Natural killer cell (primary cell): Measurements from ENCODE around the gene ARMC5. TPM values are rescaled to one million over a fixed set of nuclear protein-coding genes. Genes with fewer than 3 reads are reported as not detected.

Experiments
- ATAC-seq, 3 donors: fragments of 150-1000 bp in 2 of 3; fragments of 200-7000 bp in 1 of 3; cut with Tn5 transposase; 1 replicate in 1 of 3; 2 replicates in 2 of 3; pipeline ENCODE4 v1.10.0; 2021; ENCODE audit warnings: mild to moderate bottlenecking in 2 of 3, moderate library complexity in 2 of 3
- DNase-seq, 2 donors: peaks; one replicate each; pipeline versions ENCODE4 v3.0.0 to v3.0.0-alpha.2; 2013 to 2021; ENCODE audit warnings: mixed read lengths in 1 of 2
- H3K27ac ChIP-seq: one replicate; pipeline ENCODE4 v1.5.1; 2013; ENCODE audit warnings: mild to moderate bottlenecking, low read length
- H3K27me3 ChIP-seq: one replicate; pipeline ENCODE4 v1.6.1; 2013; ENCODE audit warnings: low read length; ENCODE audit not compliant: control insufficient read depth, insufficient read depth
- H3K36me3 ChIP-seq: one replicate; pipeline ENCODE4 v1.6.1; 2013; ENCODE audit warnings: low read length; ENCODE audit not compliant: control insufficient read depth, insufficient read depth
- H3K4me1 ChIP-seq: one replicate; pipeline ENCODE4 v1.6.1; 2013; ENCODE audit warnings: low read length; ENCODE audit not compliant: control insufficient read depth, insufficient read depth
- H3K4me3 ChIP-seq: one replicate; pipeline ENCODE4 v1.5.1; 2013; ENCODE audit warnings: low read length
- H3K9me3 ChIP-seq: one replicate; pipeline ENCODE4 v1.6.1; 2013; ENCODE audit warnings: low read length; ENCODE audit not compliant: control insufficient read depth, insufficient read depth
- H3K27ac Mint-ChIP-seq, 2 donors: one replicate each; pipeline ENCODE4 v1.8.0; 2022; ENCODE audit warnings: mild to moderate bottlenecking in 2 of 2, mixed read lengths in 2 of 2, moderate library complexity in 1 of 2
- H3K27me3 Mint-ChIP-seq, 2 donors: one replicate each; pipeline ENCODE4 v1.8.0; 2022; ENCODE audit warnings: low read depth in 2 of 2, mixed read lengths in 2 of 2
- H3K36me3 Mint-ChIP-seq: one replicate; pipeline ENCODE4 v1.8.0; 2022; ENCODE audit warnings: mixed read lengths
- H3K4me1 Mint-ChIP-seq, 2 donors: one replicate each; pipeline ENCODE4 v1.8.0; 2022; ENCODE audit warnings: mixed read lengths in 2 of 2
- H3K4me3 Mint-ChIP-seq: one replicate; pipeline ENCODE4 v1.8.0; 2022; ENCODE audit warnings: mild to moderate bottlenecking, moderate library complexity, mixed read lengths
- H3K9me3 Mint-ChIP-seq, 2 donors: one replicate each; pipeline ENCODE4 v1.8.0; 2022; ENCODE audit warnings: mixed read lengths in 2 of 2
- CTCF ChIP-seq: fragments of 200-600 bp; IDR thresholded peaks from one replicate; pipeline ENCODE4 v1.8.0; 2022; ENCODE audit warnings: antibody characterized with exemption
- whole genome bisulfite sequencing: methylation state at CpG from one replicate; pipeline ENCODE4 v1.1.7; 2013; ENCODE audit warnings: missing lambda C conversion rate; ENCODE audit not compliant: insufficient coverage; 5-methylcytosine and 5-hydroxymethylcytosine counted together
- intact Hi-C: fragments of 100-400 bp; cut with micrococcal nuclease; formaldehyde crosslinking; loops from one replicate; pipeline ENCODE4 v1.14.2; 2022
- total RNA-seq, 4 donors: library from RNA; stranded (reverse); fragments of 120-200 nt in 1 of 4; gene quantifications; one replicate each; pipeline versions ENCODE4 v1.2.3 to v1.2.4, GENCODE V29; 2013 to 2022

The ARMC5 gene
- total RNA-seq, 3 donors from 2014 or later (not counting 1 experiment from before 2014, with no cell fraction given): 10.4 to 22.8 (median 16.6) TPM

- Mint-ChIP-seq H3K36me3 (no peaks in the 10 kb centered on the region), H3K4me1 (peaks cover 8 to 15% of the 10 kb centered on the region in 2 donors), H3K4me3 (no peak overlapping the region), H3K9me3 (no peaks in the 10 kb centered on the region), H3K27ac (peak overlapping the region in 1 of 2 donors; percentile 42), H3K27me3 (no peaks in the 10 kb centered on the region)
- DNase-seq: no peak
- no peaks in the 10 kb centered on the region for H3K27me3 ChIP-seq
- no peak overlapping the region for H3K27ac ChIP-seq
- WGBS: 94% methylated on average over 17 of the region's 17 CpGs
- TF ChIP-seq CTCF: no peak
- ATAC-seq: no peak
- peaks cover 10% of the 10 kb centered on the region for H3K4me1 ChIP-seq
- intact Hi-C loops: no loop called here
- H3K36me3 ChIP-seq: peaks cover 33% of the 10 kb centered on the region
- no peak overlapping the region for H3K4me3 ChIP-seq
- no peaks in the 10 kb centered on the region for H3K9me3 ChIP-seq
Measured at GRCh38 chr16:31464781-31465260, 5.5 kb downstream of the ARMC5 start.

- Histone ChIP-seq H3K4me3 (no peak overlapping the region), H3K36me3 (peaks cover 33% of the 10 kb centered on the region), H3K27ac (no peak overlapping the region), H3K4me1 (peaks cover 2% of the 10 kb centered on the region), H3K9me3 (no peaks in the 10 kb centered on the region), H3K27me3 (no peaks in the 10 kb centered on the region)
- DNase-seq (no peak), ATAC-seq (no peak)
- peaks cover 0 to 1% of the 10 kb centered on the region in 2 donors for H3K27me3 Mint-ChIP-seq
- no peak for TF ChIP-seq CTCF
- peaks cover 0 to 7% of the 10 kb centered on the region in 2 donors for H3K4me1 Mint-ChIP-seq
- intact Hi-C loops: no loop called here
- WGBS: 84% methylated on average over 20 of the region's 20 CpGs
- H3K36me3 Mint-ChIP-seq: no peaks in the 10 kb centered on the region
- H3K9me3 Mint-ChIP-seq: no peaks in the 10 kb centered on the region
- H3K4me3 Mint-ChIP-seq: no peak overlapping the region
- H3K27ac Mint-ChIP-seq: no peak overlapping the region
Measured at GRCh38 chr16:31465788-31466370, 6.6 kb downstream of the ARMC5 start.

DNA sequence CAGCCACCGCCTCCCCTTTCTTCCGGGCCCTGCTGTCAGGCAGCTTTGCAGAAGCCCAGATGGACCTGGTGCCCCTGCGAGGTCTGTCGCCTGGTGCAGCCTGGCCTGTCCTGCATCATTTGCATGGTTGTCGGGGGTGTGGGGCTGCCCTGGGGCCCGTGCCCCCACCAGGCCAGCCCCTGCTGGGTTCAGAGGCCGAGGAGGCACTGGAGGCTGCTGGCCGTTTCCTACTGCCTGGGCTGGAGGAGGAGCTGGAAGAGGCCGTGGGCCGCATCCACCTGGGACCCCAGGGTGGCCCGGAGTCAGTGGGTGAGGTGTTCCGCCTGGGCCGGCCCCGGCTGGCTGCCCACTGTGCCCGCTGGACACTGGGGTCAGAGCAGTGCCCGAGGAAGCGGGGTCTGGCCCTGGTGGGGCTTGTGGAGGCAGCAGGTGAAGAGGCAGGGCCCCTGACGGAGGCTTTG lies 7.1 kb downstream of the ARMC5 start:
- H3K27ac Mint-ChIP-seq: no peak overlapping the region
- Histone ChIP-seq H3K27me3 (peaks cover 3% of the 10 kb centered on the region), H3K27ac (no peak overlapping the region), H3K36me3 (peaks cover 33% of the 10 kb centered on the region), H3K9me3 (no peaks in the 10 kb centered on the region), H3K4me3 (no peak overlapping the region), H3K4me1 (peaks cover under 1% of the 10 kb centered on the region)
- TF ChIP-seq CTCF: no peak
- H3K4me1 Mint-ChIP-seq: peaks cover 0 to 1% of the 10 kb centered on the region in 2 donors
- ATAC-seq (no peak), DNase-seq (no peak)
- 93% methylated on average over 18 of the region's 18 CpGs for WGBS
- no peaks in the 10 kb centered on the region for H3K9me3 Mint-ChIP-seq
- H3K27me3 Mint-ChIP-seq: peaks cover 0 to 6% of the 10 kb centered on the region in 2 donors
- intact Hi-C loops: no loop called here
- H3K36me3 Mint-ChIP-seq: no peaks in the 10 kb centered on the region
- H3K4me3 Mint-ChIP-seq: no peak overlapping the region
